Right lobe of liver (tissue), 4 donors: ENCODE measurements around the gene CDKN3.

Source experiments
- CTCF ChIP-seq, 4 donors: fragments of 200-600 bp in 3 of 4; fragments of 450-650 bp in 1 of 4; IDR thresholded peaks; one replicate each; pipeline versions ENCODE4 v1.5.1 to v1.8.0; 2016 to 2022; ENCODE audit warnings: antibody characterized with exemption in 4 of 4, mild to moderate bottlenecking in 2 of 4
- POLR2A ChIP-seq: fragments of 450-650 bp; IDR thresholded peaks from one replicate; pipeline ENCODE4 v1.6.1; 2017; ENCODE audit warnings: antibody characterized with exemption, mild to moderate bottlenecking
- donor health status: DM: no; HTN: no; CAD: no.
- donor health status: DM: no; HTN: no; CAD: no.
- donor health status: DM: no; HTN: yes; CAD: no.

DNA sequence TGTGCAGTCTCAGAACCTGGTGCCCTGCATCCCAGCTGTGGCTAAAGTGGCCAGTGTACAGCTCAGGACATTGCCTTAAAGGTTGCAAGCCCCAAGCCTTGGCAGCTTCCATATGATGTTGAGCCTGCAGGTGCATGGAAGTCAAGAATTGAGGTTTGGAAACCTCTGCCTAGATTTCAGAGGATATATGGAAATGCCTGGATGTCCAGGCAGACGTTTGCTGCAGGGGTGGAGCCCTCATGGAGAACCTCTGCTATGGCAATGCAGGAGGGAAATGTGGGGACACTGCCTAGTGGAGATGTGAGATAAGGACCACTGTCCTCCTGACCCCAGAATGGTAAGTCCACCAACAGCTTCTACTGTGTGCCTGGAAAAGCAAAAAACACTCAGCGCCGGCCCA, 62.3 kb downstream of the CDKN3 start:
- TF ChIP-seq CTCF (IDR thresholded peaks at IDR 0.05) (no peak), POLR2A (no peak)
